HL-60 (cell line): ENCODE measurements around the gene DIS3L2.

Experiments used
- DNase-seq, 2 experiments: peaks; one replicate each; pipeline ENCODE4 v3.0.0-alpha.2; 2010 to 2020; ENCODE audit warnings: low read depth in 1 of 2, low spot score in 1 of 2
- H3K27ac ChIP-seq: fragments of 250-450 bp; sonication (Bioruptor Pico); replicated peaks from 2 replicates; pipeline ENCODE4 v1.5.1; 2020; ENCODE audit warnings: mild to moderate bottlenecking, moderate library complexity
- H3K27me3 ChIP-seq: fragments of 250-450 bp; sonication (Bioruptor Pico); 2 replicates; pipeline ENCODE4 v1.5.1; 2021; ENCODE audit warnings: mild to moderate bottlenecking, moderate library complexity; ENCODE audit not compliant: insufficient read depth, poor library complexity, severe bottlenecking
- H3K4me3 ChIP-seq: replicated peaks from 2 replicates; pipeline ENCODE4 v1.5.1; 2011; ENCODE audit warnings: mild to moderate bottlenecking, control low read depth, low read length; ENCODE audit not compliant: insufficient read depth
- GABPA ChIP-seq: IDR thresholded peaks from 2 replicates; pipeline ENCODE4 v1.6.1; 2012; ENCODE audit warnings: low read depth
- POLR2AphosphoS5 ChIP-seq: IDR thresholded peaks from 2 replicates; pipeline ENCODE4 v1.6.1; 2012; ENCODE audit warnings: low read depth
- SPI1 ChIP-seq: IDR thresholded peaks from 2 replicates; pipeline ENCODE4 v1.6.1; 2012; ENCODE audit warnings: low read depth, mild to moderate bottlenecking, borderline replicate concordance
- TF ChIP-seq, protein P1 (sequence below): IDR thresholded peaks from one replicate; pipeline ENCODE4 v1.5.1; 2011; ENCODE audit warnings: low read length, control low read depth, inconsistent platforms; ENCODE audit not compliant: insufficient read depth
- TF ChIP-seq, protein P2 (sequence below): IDR thresholded peaks from 2 replicates; pipeline ENCODE4 v1.6.1; 2012; ENCODE audit warnings: low read depth; ENCODE audit not compliant: insufficient replicate concordance

The DIS3L2 gene

DNA sequence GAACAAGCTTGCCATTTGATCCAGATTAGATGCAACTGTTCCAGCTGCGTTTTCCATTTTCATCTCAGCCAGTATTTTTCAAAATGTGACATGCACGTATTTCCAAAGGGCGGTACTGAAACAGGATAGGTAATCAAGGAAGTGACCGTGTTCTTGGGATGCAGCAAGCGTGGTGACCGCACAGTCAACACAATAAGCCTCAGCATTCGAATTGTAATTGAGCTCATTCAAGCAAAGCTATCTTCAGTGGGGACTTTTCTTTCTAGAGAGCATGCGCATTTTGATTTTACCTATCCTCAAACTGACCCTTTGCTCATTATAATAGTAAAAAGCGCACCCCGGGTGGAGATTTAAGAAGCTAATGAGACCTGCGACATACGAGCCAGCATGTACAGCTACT is 413.7 kb downstream of the DIS3L2 start:
- no peak for DNase-seq
- Histone ChIP-seq H3K4me3 (no peak overlapping the region), H3K27me3 (no peaks in the 10 kb centered on the region), H3K27ac (no peak overlapping the region)
- TF ChIP-seq, protein P1, sequence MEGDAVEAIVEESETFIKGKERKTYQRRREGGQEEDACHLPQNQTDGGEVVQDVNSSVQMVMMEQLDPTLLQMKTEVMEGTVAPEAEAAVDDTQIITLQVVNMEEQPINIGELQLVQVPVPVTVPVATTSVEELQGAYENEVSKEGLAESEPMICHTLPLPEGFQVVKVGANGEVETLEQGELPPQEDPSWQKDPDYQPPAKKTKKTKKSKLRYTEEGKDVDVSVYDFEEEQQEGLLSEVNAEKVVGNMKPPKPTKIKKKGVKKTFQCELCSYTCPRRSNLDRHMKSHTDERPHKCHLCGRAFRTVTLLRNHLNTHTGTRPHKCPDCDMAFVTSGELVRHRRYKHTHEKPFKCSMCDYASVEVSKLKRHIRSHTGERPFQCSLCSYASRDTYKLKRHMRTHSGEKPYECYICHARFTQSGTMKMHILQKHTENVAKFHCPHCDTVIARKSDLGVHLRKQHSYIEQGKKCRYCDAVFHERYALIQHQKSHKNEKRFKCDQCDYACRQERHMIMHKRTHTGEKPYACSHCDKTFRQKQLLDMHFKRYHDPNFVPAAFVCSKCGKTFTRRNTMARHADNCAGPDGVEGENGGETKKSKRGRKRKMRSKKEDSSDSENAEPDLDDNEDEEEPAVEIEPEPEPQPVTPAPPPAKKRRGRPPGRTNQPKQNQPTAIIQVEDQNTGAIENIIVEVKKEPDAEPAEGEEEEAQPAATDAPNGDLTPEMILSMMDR, result no peak
- TF ChIP-seq, protein P2, sequence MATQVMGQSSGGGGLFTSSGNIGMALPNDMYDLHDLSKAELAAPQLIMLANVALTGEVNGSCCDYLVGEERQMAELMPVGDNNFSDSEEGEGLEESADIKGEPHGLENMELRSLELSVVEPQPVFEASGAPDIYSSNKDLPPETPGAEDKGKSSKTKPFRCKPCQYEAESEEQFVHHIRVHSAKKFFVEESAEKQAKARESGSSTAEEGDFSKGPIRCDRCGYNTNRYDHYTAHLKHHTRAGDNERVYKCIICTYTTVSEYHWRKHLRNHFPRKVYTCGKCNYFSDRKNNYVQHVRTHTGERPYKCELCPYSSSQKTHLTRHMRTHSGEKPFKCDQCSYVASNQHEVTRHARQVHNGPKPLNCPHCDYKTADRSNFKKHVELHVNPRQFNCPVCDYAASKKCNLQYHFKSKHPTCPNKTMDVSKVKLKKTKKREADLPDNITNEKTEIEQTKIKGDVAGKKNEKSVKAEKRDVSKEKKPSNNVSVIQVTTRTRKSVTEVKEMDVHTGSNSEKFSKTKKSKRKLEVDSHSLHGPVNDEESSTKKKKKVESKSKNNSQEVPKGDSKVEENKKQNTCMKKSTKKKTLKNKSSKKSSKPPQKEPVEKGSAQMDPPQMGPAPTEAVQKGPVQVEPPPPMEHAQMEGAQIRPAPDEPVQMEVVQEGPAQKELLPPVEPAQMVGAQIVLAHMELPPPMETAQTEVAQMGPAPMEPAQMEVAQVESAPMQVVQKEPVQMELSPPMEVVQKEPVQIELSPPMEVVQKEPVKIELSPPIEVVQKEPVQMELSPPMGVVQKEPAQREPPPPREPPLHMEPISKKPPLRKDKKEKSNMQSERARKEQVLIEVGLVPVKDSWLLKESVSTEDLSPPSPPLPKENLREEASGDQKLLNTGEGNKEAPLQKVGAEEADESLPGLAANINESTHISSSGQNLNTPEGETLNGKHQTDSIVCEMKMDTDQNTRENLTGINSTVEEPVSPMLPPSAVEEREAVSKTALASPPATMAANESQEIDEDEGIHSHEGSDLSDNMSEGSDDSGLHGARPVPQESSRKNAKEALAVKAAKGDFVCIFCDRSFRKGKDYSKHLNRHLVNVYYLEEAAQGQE, result no peak
- TF ChIP-seq GABPA, result no peak
- TF ChIP-seq POLR2AphosphoS5, result no peak
- TF ChIP-seq SPI1, result no peak

DNA sequence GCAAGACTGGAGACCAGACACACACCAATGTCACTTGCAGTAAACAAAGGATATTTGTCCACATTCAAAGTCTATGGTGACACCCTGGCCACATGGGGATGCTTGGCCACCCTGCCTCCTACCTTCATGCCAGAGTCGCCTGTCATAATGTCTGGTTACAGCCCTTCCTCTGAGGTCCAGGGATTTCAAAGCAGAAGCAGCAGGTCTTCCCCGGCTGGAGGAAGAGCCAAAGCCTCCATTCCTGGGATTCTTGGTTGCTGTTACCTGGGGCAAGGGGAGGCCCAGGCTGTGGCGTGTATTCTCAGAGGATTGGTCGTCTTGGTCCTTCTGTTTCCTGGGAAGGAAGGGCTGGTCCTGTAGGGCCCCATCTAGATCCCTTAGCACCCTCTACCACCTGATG is 414.7 kb downstream of the DIS3L2 start:
- H3K27ac ChIP-seq, result no peak overlapping the region
- no peaks in the 10 kb centered on the region for H3K27me3 ChIP-seq
- no peak for DNase-seq
- no peak for TF ChIP-seq GABPA
- H3K4me3 ChIP-seq, result no peak overlapping the region

DNA sequence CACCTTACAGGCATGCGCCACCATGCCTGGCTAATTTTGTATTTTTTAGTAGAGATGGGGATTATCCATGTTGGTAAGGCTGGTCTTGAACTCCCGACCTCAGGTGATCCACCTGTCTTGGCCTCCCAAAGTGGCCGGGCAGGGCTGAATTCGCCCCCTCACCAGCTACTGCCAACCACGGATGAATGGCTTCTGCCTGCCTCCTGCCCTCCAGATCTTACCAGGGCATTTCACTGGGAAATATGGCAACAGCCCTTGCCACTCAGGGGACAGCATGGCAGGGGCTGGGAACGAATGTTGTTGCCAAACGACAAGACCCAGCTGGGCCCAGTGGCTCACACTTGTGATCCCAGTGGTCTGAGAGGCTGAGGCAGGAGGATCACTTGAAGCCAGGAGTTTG is 415.2 kb downstream of the DIS3L2 start:
- DNase-seq, result no peak
- TF ChIP-seq, protein P1, result no peak
- TF ChIP-seq SPI1 (no peak), POLR2AphosphoS5 (no peak)
- no peak overlapping the region for H3K27ac ChIP-seq
- no peaks in the 10 kb centered on the region for H3K27me3 ChIP-seq
- no peak overlapping the region for H3K4me3 ChIP-seq

DNA sequence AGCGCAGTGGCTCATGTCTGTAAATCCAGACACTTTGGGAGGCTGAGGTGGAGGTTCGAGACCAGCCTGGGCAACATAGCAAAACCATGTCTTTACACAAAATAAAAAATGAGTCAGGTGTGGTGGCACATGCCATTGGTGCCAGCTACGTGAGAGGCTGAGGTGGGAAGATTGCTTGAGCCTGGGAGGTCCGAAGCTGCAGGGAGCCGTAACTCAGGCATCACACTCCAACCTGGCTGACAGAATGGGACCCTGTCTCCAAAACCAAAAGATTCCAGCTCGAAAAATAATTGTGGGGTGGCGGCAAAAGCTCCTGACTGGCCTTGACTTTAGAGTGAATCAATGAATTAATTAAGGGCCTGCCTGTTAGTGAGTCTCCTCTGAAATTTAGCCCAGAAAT is 415.8 kb downstream of the DIS3L2 start:
- Histone ChIP-seq H3K27ac (no peak overlapping the region), H3K4me3 (no peak overlapping the region)

More for the DNA sequence above, 415.8 kb downstream of the DIS3L2 start:
- H3K27me3 ChIP-seq, result no peaks in the 10 kb centered on the region
- no peak for TF ChIP-seq POLR2AphosphoS5
- TF ChIP-seq, protein P2, result no peak
- no peak for TF ChIP-seq SPI1
- TF ChIP-seq GABPA, result no peak
- TF ChIP-seq, protein P1, result no peak
- DNase-seq, result no peak
